ENCODE results near the gene SAG. TPM values are rescaled to one million over a fixed set of nuclear protein-coding genes. Genes with fewer than 3 reads are reported as not detected.

The SAG gene
- total and polyA plus RNA-seq, 11 donors: 1.4 TPM; not detected in 10

DNA sequence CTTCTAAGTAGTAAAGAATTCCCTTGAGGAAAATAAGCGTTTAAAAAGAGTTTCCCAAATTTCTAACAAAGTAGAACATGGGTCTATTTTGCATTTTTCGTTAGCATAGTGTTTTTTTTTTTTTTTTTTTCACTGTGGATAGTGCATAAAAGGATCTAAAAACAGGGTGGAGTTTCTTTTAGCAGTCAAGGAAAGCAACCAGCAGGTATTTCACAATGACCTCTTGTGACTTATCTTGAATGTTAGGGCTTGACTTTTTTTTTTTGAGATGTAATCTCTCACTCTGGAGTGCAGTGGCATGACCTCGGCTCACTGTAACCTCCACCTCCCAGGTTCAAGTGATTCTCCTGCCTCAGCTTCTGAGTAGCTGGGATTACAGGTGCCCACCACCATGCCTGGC is 31.8 kb downstream of the SAG start:
- Histone ChIP-seq H3K4me1 (peaks cover 0 to 8% (median 0%) of the 10 kb centered on the region in 12 donors), H3K36me3 (no peaks in the 10 kb centered on the region), H3K27ac (no peak overlapping the region), H3K4me3 (no peak overlapping the region), H3K27me3 (no peaks in the 10 kb centered on the region), H3K9me3 (peaks cover 0 to 3% (median 0%) of the 10 kb centered on the region in 12 donors)
- 46 to 69% (median 59%) methylated on average over 3 of the region's 3 CpGs for WGBS, 4 donors
- ATAC-seq (no peak), DNase-seq (no peak)
- TF ChIP-seq POLR2A (IDR thresholded peaks at IDR 0.05): no peak
- TF ChIP-seq, protein P1, sequence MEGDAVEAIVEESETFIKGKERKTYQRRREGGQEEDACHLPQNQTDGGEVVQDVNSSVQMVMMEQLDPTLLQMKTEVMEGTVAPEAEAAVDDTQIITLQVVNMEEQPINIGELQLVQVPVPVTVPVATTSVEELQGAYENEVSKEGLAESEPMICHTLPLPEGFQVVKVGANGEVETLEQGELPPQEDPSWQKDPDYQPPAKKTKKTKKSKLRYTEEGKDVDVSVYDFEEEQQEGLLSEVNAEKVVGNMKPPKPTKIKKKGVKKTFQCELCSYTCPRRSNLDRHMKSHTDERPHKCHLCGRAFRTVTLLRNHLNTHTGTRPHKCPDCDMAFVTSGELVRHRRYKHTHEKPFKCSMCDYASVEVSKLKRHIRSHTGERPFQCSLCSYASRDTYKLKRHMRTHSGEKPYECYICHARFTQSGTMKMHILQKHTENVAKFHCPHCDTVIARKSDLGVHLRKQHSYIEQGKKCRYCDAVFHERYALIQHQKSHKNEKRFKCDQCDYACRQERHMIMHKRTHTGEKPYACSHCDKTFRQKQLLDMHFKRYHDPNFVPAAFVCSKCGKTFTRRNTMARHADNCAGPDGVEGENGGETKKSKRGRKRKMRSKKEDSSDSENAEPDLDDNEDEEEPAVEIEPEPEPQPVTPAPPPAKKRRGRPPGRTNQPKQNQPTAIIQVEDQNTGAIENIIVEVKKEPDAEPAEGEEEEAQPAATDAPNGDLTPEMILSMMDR (IDR thresholded peaks at IDR 0.05): no peak
- intact Hi-C loops (cut with DNase I): no loop called here

DNA sequence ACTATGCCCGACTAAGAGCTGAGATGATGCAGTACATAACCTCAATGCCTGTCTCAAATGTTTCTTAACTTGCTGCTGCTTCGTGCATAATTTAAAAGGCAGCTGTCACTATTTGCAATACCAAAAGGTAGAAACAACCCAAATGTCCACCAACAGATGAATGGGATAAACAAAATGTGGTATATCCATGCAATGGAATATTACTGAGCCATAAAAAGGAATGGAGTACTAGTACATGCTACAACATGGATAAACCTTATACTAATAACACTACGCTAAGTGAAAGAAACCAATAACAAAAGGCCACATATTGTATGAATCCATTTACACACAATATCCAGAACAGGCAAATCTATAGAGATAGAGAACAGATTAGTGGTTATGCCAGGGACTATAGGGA is 33.7 kb downstream of the SAG start:
- H3K27ac ChIP-seq: no peak overlapping the region
- intact Hi-C loops (cut with DNase I): no loop called here
- peaks cover 0 to 8% (median 0%) of the 10 kb centered on the region in 12 donors for H3K4me1 ChIP-seq
- WGBS, 4 donors: 95 to 99% (median 97%) methylated on average over 3 of the region's 3 CpGs
- no peak overlapping the region for H3K4me3 ChIP-seq
- DNase-seq (no peak), ATAC-seq (no peak)
- H3K27me3 ChIP-seq: no peaks in the 10 kb centered on the region
- TF ChIP-seq, protein P1 (IDR thresholded peaks at IDR 0.05): no peak
- no peaks in the 10 kb centered on the region for H3K36me3 ChIP-seq
- peaks cover 0 to 3% (median 0%) of the 10 kb centered on the region in 12 donors for H3K9me3 ChIP-seq

DNA sequence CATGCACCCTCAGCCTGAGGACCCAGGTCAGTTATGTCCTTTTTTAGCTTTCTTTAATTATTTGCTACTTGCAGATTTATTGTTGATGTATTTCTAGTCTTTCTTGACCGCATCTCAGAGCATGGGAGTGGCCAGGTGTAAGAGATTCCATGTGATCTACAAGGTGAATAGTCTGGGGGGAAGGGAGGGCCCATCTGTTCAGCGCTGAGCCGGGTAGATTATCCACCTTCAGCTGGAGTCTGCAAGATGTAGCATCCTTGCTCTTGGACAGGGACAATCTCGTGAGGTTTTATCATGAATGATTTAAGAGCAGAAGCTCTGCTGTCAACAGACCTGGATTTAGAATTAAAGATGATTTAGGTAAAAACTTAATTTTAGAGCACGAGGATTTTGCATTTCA is 34.7 kb downstream of the SAG start:
- no peak for DNase-seq
- Histone ChIP-seq H3K27me3 (no peaks in the 10 kb centered on the region), H3K36me3 (no peaks in the 10 kb centered on the region), H3K9me3 (peaks cover 0 to 3% (median 0%) of the 10 kb centered on the region in 12 donors), H3K4me1 (peaks cover 0 to 8% (median 0%) of the 10 kb centered on the region in 12 donors), H3K4me3 (no peak overlapping the region), H3K27ac (no peak overlapping the region)
- no peak for ATAC-seq
- no peak for TF ChIP-seq POLR2A (IDR thresholded peaks at IDR 0.05)
- TF ChIP-seq, protein P1 (IDR thresholded peaks at IDR 0.05): no peak
- intact Hi-C loops (cut with DNase I): no loop called here
- 78 to 87% (median 83%) methylated on average over 5 of the region's 5 CpGs for WGBS, 4 donors

DNA sequence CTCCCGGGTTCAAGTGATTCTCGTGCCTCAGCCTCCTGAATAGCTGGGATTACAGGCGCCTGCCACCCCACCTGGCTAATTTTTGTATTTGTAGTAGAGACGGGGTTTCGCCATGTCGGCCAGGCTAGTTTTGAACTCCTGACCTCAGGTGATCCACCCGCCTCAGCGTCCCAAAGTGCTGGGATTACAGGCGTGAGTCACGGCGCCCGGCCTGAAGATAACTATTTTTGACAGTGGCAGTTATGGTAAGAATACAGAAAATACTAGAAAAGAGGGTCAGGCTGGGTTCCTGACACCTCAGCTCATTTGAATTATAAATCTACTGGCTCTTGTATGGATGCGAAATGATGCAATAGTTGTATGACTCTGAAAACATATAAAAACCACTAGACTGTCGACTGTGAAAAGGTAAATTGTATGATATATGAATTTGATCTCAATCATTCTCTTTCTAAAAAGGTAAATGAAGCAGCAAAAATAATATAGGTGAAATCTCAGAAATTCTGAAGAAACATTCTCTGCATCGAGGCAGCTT is 35.6 kb downstream of the SAG start:
- DNase-seq (no peak), ATAC-seq (no peak)
- TF ChIP-seq, protein P1 (IDR thresholded peaks at IDR 0.05): no peak
- no peak for TF ChIP-seq POLR2A (IDR thresholded peaks at IDR 0.05)
- Histone ChIP-seq H3K27me3 (no peaks in the 10 kb centered on the region), H3K36me3 (no peaks in the 10 kb centered on the region), H3K4me3 (no peak overlapping the region), H3K9me3 (peaks cover 0 to 3% (median 0%) of the 10 kb centered on the region in 12 donors), H3K27ac (no peak overlapping the region), H3K4me1 (peaks cover 0 to 8% (median 0%) of the 10 kb centered on the region in 12 donors)
- WGBS, 4 donors: 91 to 95% (median 94%) methylated on average over 14 to 15 of the region's 15 CpGs
- intact Hi-C loops (cut with DNase I): no loop called here
